ENCODE results near the gene PMIS2.

- TF ChIP-seq ZNF248 (tag by site-specific recombination; IDR thresholded peaks at IDR 0.05) (no peak), ZNF175 (tag by site-specific recombination; IDR thresholded peaks at IDR 0.05) (no peak), HOXA7 (CRISPR knock-in tag; IDR thresholded peaks at IDR 0.05; ENCODE audit: borderline replicate concordance) (no peak), RBAK (tag by site-specific recombination; IDR thresholded peaks at IDR 0.05) (no peak)
- TF ChIP-seq, protein P1, sequence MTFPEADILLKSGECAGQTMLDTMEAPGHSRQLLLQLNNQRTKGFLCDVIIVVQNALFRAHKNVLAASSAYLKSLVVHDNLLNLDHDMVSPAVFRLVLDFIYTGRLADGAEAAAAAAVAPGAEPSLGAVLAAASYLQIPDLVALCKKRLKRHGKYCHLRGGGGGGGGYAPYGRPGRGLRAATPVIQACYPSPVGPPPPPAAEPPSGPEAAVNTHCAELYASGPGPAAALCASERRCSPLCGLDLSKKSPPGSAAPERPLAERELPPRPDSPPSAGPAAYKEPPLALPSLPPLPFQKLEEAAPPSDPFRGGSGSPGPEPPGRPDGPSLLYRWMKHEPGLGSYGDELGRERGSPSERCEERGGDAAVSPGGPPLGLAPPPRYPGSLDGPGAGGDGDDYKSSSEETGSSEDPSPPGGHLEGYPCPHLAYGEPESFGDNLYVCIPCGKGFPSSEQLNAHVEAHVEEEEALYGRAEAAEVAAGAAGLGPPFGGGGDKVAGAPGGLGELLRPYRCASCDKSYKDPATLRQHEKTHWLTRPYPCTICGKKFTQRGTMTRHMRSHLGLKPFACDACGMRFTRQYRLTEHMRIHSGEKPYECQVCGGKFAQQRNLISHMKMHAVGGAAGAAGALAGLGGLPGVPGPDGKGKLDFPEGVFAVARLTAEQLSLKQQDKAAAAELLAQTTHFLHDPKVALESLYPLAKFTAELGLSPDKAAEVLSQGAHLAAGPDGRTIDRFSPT (tag by site-specific recombination; IDR thresholded peaks at IDR 0.05): no peak
These were observed 43.3 kb downstream of the PMIS2 start for GRCh38 chr19:35629332-35629633.
